ENCODE measurements around the gene NUTM2F.
"Not testable (repeated sequence)": the region's sequence is repeated elsewhere in the genome, so short reads cannot be mapped to it uniquely, and the experiment has no call there.

GRCh38 chr9:94315034-94315984 is 13.1 kb downstream of the NUTM2F start:
- not testable (repeated sequence) for TF ChIP-seq CTCF, EZH2, EZH2phosphoT487 (IDR thresholded peaks at IDR 0.05)

Data from neural progenitor cell (in vitro differentiated cells).